SK-N-MC (cell line): ENCODE results near the gene C1QBP.

ENCODE experiments used
- EZH2 ChIP-seq: fragments of 200-600 bp; sonication (generic); IDR thresholded peaks from one replicate; pipeline ENCODE4 v1.6.1; 2017; ENCODE audit warnings: antibody characterized with exemption
- FOXP2 ChIP-seq: optimal IDR thresholded peaks from 2 replicates; pipeline ENCODE3; 2011; ENCODE audit warnings: mild to moderate bottlenecking, moderate library complexity; ENCODE audit not compliant: insufficient read depth; ENCODE audit errors: extremely low read length, control extremely low read depth
- POLR2AphosphoS5 ChIP-seq: IDR thresholded peaks from 2 replicates; pipeline ENCODE4 v1.6.1; 2012; ENCODE audit warnings: mild to moderate bottlenecking, low read depth, low read length, borderline replicate concordance

DNA sequence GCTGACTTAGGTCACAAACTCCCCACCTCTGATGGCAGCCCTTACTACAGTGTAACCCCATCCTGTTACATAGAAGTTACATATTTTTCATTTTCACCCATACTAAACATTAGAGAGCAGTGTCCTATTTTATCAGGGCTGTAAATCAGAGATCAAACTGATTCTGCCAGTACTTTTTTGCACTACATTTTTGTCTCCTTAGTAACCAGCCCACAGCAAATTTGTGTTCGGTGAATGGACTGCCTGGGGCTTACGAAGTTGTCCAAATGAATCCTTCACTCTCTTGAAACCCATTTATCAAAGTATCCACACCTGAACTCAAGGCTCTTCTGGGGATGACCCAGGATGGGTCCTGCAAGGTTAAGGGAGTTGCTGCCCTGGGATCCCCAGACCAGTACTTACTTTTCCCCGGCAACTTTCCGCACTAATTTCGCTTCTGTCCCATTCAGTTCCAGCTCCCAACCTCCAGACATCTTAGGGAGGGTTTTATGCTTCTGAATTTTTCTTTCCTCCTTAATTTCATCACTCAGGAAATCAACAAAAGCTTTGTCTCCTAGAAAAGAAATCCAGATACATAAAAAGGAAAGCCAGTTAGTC, 1.1 kb downstream of the C1QBP start:
- TF ChIP-seq EZH2, result no peak
- no peak for TF ChIP-seq POLR2AphosphoS5
- no peak for TF ChIP-seq FOXP2
